ENCODE measurements around the gene KCNE4.

GRCh38 chr2:223081789-223082188 is 29.8 kb downstream of the KCNE4 start:
- TF ChIP-seq CTCF (IDR thresholded peaks at IDR 0.05) = no peak
- TF ChIP-seq POLR2A (IDR thresholded peaks at IDR 0.05) = no peak
